IMR-90 (cell line): Measurements from ENCODE around the gene ETS1. TPM values are rescaled to one million over a fixed set of nuclear protein-coding genes. Genes with fewer than 3 reads are reported as not detected.

ENCODE experiments used
- ATAC-seq: fragments of 200-7000 bp; cut with Tn5 transposase; 2 replicates; pipeline ENCODE4 v1.9.1; 2020; ENCODE audit warnings: low read depth, mild to moderate bottlenecking, moderate library complexity
- BruUV-seq: library from RNA; stranded (reverse); fragments of 400-500 nt; replicated peaks from 2 replicates; lab custom pipeline; 2021; lab: Mats Ljungman, UMichigan
- CTCF ChIA-PET: fragments of 300-600 bp; formaldehyde crosslinking; extraction: SDS; loops from one replicate; lab custom pipeline; 2021; ENCODE audit warnings: antibody characterized with exemption; lab: Yijun Ruan, JAX
- POLR2A ChIA-PET: fragments of 300-600 bp; sonication (Branson Sonifier 250); formaldehyde crosslinking; loops from one replicate; lab custom pipeline; 2022; ENCODE audit warnings: antibody characterized with exemption; ENCODE audit not compliant: unreplicated experiment; lab: Charles Lee
- DNase-seq: peaks from one replicate; pipeline ENCODE4 v3.0.0; 2013
- H2AFZ ChIP-seq: replicated peaks from 2 replicates; pipeline ENCODE3; 2013; ENCODE audit warnings: low read length, mild to moderate bottlenecking; ENCODE audit not compliant: poor library complexity
- H2AK5ac ChIP-seq: 2 replicates; pipeline ENCODE4 v1.6.1; 2013; ENCODE audit warnings: low read depth, low read length, inconsistent platforms
- H2AK9ac ChIP-seq: replicated peaks from 2 replicates; pipeline ENCODE3; 2013; ENCODE audit warnings: mild to moderate bottlenecking, low read depth, low read length, moderate library complexity; ENCODE audit not compliant: poor library complexity
- H2BK120ac ChIP-seq: 2 replicates; pipeline ENCODE4 v1.6.1; 2013; ENCODE audit warnings: low read depth, low read length, inconsistent platforms
- H2BK15ac ChIP-seq: 3 replicates; pipeline ENCODE4 v1.6.1; 2013; ENCODE audit warnings: low read depth, low read length, inconsistent platforms
- H2BK20ac ChIP-seq: 2 replicates; pipeline ENCODE4 v1.6.1; 2013; ENCODE audit warnings: low read depth, mild to moderate bottlenecking, inconsistent platforms, low read length, moderate library complexity
- H2BK5ac ChIP-seq: 2 replicates; pipeline ENCODE4 v1.6.1; 2013; ENCODE audit warnings: mild to moderate bottlenecking, low read depth, low read length, inconsistent platforms; ENCODE audit not compliant: poor library complexity, severe bottlenecking
- H3K14ac ChIP-seq: replicated peaks from 2 replicates; pipeline ENCODE4 v1.6.1; 2013; ENCODE audit warnings: low read depth, low read length, inconsistent platforms
- H3K18ac ChIP-seq: 2 replicates; pipeline ENCODE4 v1.6.1; 2013; ENCODE audit warnings: low read depth, low read length, control low read depth
- H3K23ac ChIP-seq: 2 replicates; pipeline ENCODE4 v1.6.1; 2013; ENCODE audit warnings: low read depth, low read length, inconsistent platforms
- H3K27ac ChIP-seq: 2 replicates; pipeline ENCODE4 v1.5.1; 2013; ENCODE audit warnings: mild to moderate bottlenecking, control low read depth, low read length; ENCODE audit not compliant: insufficient read depth
- H3K27me3 ChIP-seq: 2 replicates; pipeline ENCODE4 v1.6.1; 2013; ENCODE audit warnings: low read length; ENCODE audit not compliant: control insufficient read depth, insufficient read depth
- H3K36me3 ChIP-seq: 2 replicates; pipeline ENCODE4 v1.6.1; 2013; ENCODE audit warnings: low read length, mixed read lengths; ENCODE audit not compliant: control insufficient read depth, insufficient read depth
- H3K4ac ChIP-seq: 2 replicates; pipeline ENCODE4 v1.6.1; 2013; ENCODE audit warnings: low read depth, low read length, inconsistent platforms
- H3K4me1 ChIP-seq: 2 replicates; pipeline ENCODE4 v1.6.1; 2013; ENCODE audit warnings: low read length, mixed read lengths; ENCODE audit not compliant: control insufficient read depth, insufficient read depth
- H3K4me2 ChIP-seq: 2 replicates; pipeline ENCODE4 v1.6.1; 2013; ENCODE audit warnings: low read depth, mild to moderate bottlenecking, control low read depth, low read length, moderate library complexity
- H3K4me3 ChIP-seq: 2 replicates; pipeline ENCODE4 v1.5.1; 2013; ENCODE audit warnings: low read depth, mild to moderate bottlenecking, control low read depth, low read length, moderate library complexity; ENCODE audit not compliant: insufficient read depth
- H3K56ac ChIP-seq: 2 replicates; pipeline ENCODE4 v1.6.1; 2013; ENCODE audit warnings: low read length, inconsistent platforms; ENCODE audit not compliant: insufficient read depth; ENCODE audit errors: extremely low read depth
- H3K79me1 ChIP-seq, 2 experiments: 2 replicates each; pipeline ENCODE4 v1.6.1; 2013; ENCODE audit warnings: low read length in 2 of 2, inconsistent platforms in 1 of 2, low read depth in 1 of 2
- H3K9ac ChIP-seq: 2 replicates; pipeline ENCODE4 v1.6.1; 2013; ENCODE audit warnings: low read depth, low read length, control low read depth
- H3K9me1 ChIP-seq: 2 replicates; pipeline ENCODE4 v1.6.1; 2013; ENCODE audit warnings: low read length, inconsistent platforms; ENCODE audit not compliant: insufficient read depth
- H3K9me3 ChIP-seq: 2 replicates; pipeline ENCODE4 v1.6.1; 2013; ENCODE audit warnings: low read length; ENCODE audit not compliant: control insufficient read depth, insufficient read depth
- H4K20me1 ChIP-seq: 2 replicates; pipeline ENCODE4 v1.6.1; 2013; ENCODE audit warnings: low read length, inconsistent platforms; ENCODE audit not compliant: insufficient read depth
- H4K5ac ChIP-seq: 2 replicates; pipeline ENCODE4 v1.6.1; 2013; ENCODE audit warnings: mild to moderate bottlenecking, low read depth, low read length, control low read depth
- H4K8ac ChIP-seq, 2 experiments: 2 replicates each; pipeline ENCODE4 v1.6.1; 2013; ENCODE audit warnings: low read depth in 2 of 2, low read length in 2 of 2, control low read depth in 1 of 2, inconsistent platforms in 1 of 2
- H4K91ac ChIP-seq: 2 replicates; pipeline ENCODE4 v1.6.1; 2013; ENCODE audit warnings: low read depth, low read length, inconsistent platforms; ENCODE audit not compliant: insufficient read depth
- BHLHE40 ChIP-seq: fragments of 150-350 bp; IDR thresholded peaks from 2 replicates; pipeline ENCODE4 v1.6.1; 2016; ENCODE audit warnings: mild to moderate bottlenecking, low read depth, low read length
- CTCF ChIP-seq: conservative IDR thresholded peaks from 2 replicates; pipeline ENCODE4 v1.5.1; 2012; ENCODE audit warnings: mild to moderate bottlenecking, low read depth, low read length, improper control_type of control experiment
- FOS ChIP-seq: fragments of 150-350 bp; IDR thresholded peaks from 2 replicates; pipeline ENCODE4 v1.6.1; 2016; ENCODE audit warnings: low read depth, low read length
- MAFK ChIP-seq: IDR thresholded peaks from 2 replicates; pipeline ENCODE4 v1.6.1; 2012; ENCODE audit warnings: low read depth, low read length, improper control_type of control experiment
- MAZ ChIP-seq: IDR thresholded peaks from 2 replicates; pipeline ENCODE4 v1.6.1; 2012; ENCODE audit warnings: low read depth, mild to moderate bottlenecking, low read length, improper control_type of control experiment, moderate library complexity, borderline replicate concordance
- MXI1 ChIP-seq: IDR thresholded peaks from 2 replicates; pipeline ENCODE4 v1.6.1; 2012; ENCODE audit warnings: low read depth, mild to moderate bottlenecking, low read length, moderate library complexity, borderline replicate concordance
- RAD21 ChIP-seq: IDR thresholded peaks from 2 replicates; pipeline ENCODE4 v1.6.1; 2012; ENCODE audit warnings: low read length, improper control_type of control experiment
- USF2 ChIP-seq: fragments of 150-350 bp; IDR thresholded peaks from 2 replicates; pipeline ENCODE4 v1.6.1; 2017; ENCODE audit warnings: mild to moderate bottlenecking, antibody characterized with exemption, low read length, low read depth
- WGBS, 2 experiments: methylation state at CpG; one replicate each; pipeline versions ENCODE4 v1.1.5 to v1.1.7; 2013; ENCODE audit warnings: missing lambda C conversion rate in 2 of 2; ENCODE audit not compliant: insufficient read length in 1 of 2; ENCODE audit errors: extremely low coverage in 2 of 2; 5-methylcytosine and 5-hydroxymethylcytosine counted together
- dilution Hi-C: fragments of 300-500 bp; cut with HindIII; formaldehyde crosslinking; loops from one replicate; pipeline ENCODE4 v1.14.3; 2018; ENCODE audit warnings: low sequenced_read_pairs; ENCODE audit not compliant: unreplicated experiment
- in situ Hi-C: fragments of 300-500 bp; cut with MboI; formaldehyde crosslinking; loops from 3 replicates; pipeline ENCODE4 v1.14.3; 2019; ENCODE audit warnings: low sequenced_read_pairs, inconsistent platforms, mixed read lengths
- intact Hi-C: fragments of 100-400 bp; cut with micrococcal nuclease; formaldehyde crosslinking; loops from 2 replicates; pipeline ENCODE4 v1.10.0; 2022
- polyA plus RNA-seq, 3 experiments: library from polyadenylated mRNA; depleted of rRNA; stranded (reverse); fragments of >200 nt; gene quantifications; 2 replicates each; pipeline ENCODE4 v1.2.3, GENCODE V29; 2012; ENCODE audit warnings: low replicate concordance in 1 of 3
- total RNA-seq: library from RNA; depleted of rRNA; stranded (reverse); fragments of >200 nt; gene quantifications from 2 replicates; pipeline ENCODE4 v1.2.3, GENCODE V29; 2012

ETS1 gene
- total and polyA plus RNA-seq, 2 of the 4 experiments (the other 2 are of a cell fraction) = 41.2 to 56.3 TPM

- TF ChIP-seq USF2 (no peak), MAFK (peak; percentile 2; the same call in 1 of the 2 replicates)
Observed at GRCh38 chr11:128552783-128553661, 34.3 kb downstream of the ETS1 start (continued).

GRCh38 chr11:128551611-128552335, 35.6 kb downstream of the ETS1 start:
- no peaks in the 10 kb centered on the region for H3K9me3 ChIP-seq
- POLR2A ChIA-PET = no interaction called here
- TF ChIP-seq BHLHE40 (no peak), FOS (no peak), MXI1 (no peak), RAD21 (no peak), USF2 (no peak), CTCF (no peak), MAZ (no peak)

More at GRCh38 chr11:128551611-128552335, 35.6 kb downstream of the ETS1 start:
- Histone ChIP-seq H2AK5ac (no peak overlapping the region), H3K79me1 (no peaks in the 10 kb centered on the region), H3K56ac (no peak overlapping the region), H2BK15ac (no peak overlapping the region), H3K27ac (no peak overlapping the region), H4K20me1 (no peaks in the 10 kb centered on the region), H2BK5ac (no peak overlapping the region), H3K18ac (no peak overlapping the region), H3K9ac (no peak overlapping the region), H3K4me2 (no peak overlapping the region), H3K27me3 (peaks cover 5% of the 10 kb centered on the region), H3K23ac (no peak overlapping the region), H3K4ac (no peak overlapping the region), H4K5ac (no peak overlapping the region), H3K9me1 (no peaks in the 10 kb centered on the region; the same call in 1 of the 2 replicates), H2BK20ac (no peak overlapping the region), H4K8ac (no peak overlapping the region), H3K4me3 (no peak overlapping the region), H3K14ac (no peak overlapping the region), H2AFZ (no peak overlapping the region), H2AK9ac (no peak overlapping the region), H3K4me1 (peaks cover 8% of the 10 kb centered on the region; the same call in 1 of the 2 replicates), H3K36me3 (no peaks in the 10 kb centered on the region), H4K91ac (no peak overlapping the region), H2BK120ac (no peak overlapping the region)
- no TSS peak for BruUV-seq
- in situ Hi-C loops = no loop called here
- intact Hi-C loops = no loop called here
- dilution Hi-C loops = no loop called here
- CTCF ChIA-PET = no interaction called here
- WGBS, 2 experiments = 85% methylated on average over 2 of the region's 9 CpGs; no CpG with 5 or more reads in 1 of the 2 experiments
- no peak for ATAC-seq
- no peak for DNase-seq
